Loucy (cell line): ENCODE data around the gene FRMD1.

Experiments used
- H2AFZ ChIP-seq: fragments of 200-600 bp; sonication (generic); 2 replicates; pipeline ENCODE4 v1.6.0; 2016; ENCODE audit warnings: antibody characterized with exemption, mild to moderate bottlenecking, low read length, moderate library complexity
- H3F3A ChIP-seq: fragments of 200-600 bp; 2 replicates; pipeline ENCODE4 v1.6.0; 2016; ENCODE audit warnings: antibody characterized with exemption, low read depth, mild to moderate bottlenecking
- H3K27me3 ChIP-seq: fragments of 200-600 bp; sonication (generic); 2 replicates; pipeline ENCODE4 v1.6.1; 2014; ENCODE audit warnings: low read length, mild to moderate bottlenecking; ENCODE audit not compliant: insufficient read depth, poor library complexity, severe bottlenecking
- H3K36me3 ChIP-seq: fragments of 200-600 bp; sonication (generic); 2 replicates; pipeline ENCODE4 v1.6.1; 2016; ENCODE audit warnings: low read length; ENCODE audit not compliant: insufficient read depth
- H3K4me1 ChIP-seq: fragments of 200-600 bp; sonication (generic); 2 replicates; pipeline ENCODE4 v1.5.1; 2014; ENCODE audit warnings: low read length, mild to moderate bottlenecking; ENCODE audit not compliant: insufficient read depth, poor library complexity, severe bottlenecking
- H3K4me2 ChIP-seq: fragments of 200-600 bp; sonication (generic); 2 replicates; pipeline ENCODE4 v1.6.0; 2014; ENCODE audit warnings: antibody characterized with exemption, low read length, low read depth, mild to moderate bottlenecking; ENCODE audit not compliant: poor library complexity, severe bottlenecking
- H3K4me3 ChIP-seq: fragments of 200-600 bp; sonication (generic); 2 replicates; pipeline ENCODE4 v1.5.1; 2014; ENCODE audit warnings: low read length, mild to moderate bottlenecking, mixed read lengths; ENCODE audit not compliant: poor library complexity, severe bottlenecking
- H3K79me2 ChIP-seq: fragments of 200-600 bp; sonication (generic); 2 replicates; pipeline ENCODE4 v1.6.1; 2014; ENCODE audit warnings: low read length; ENCODE audit not compliant: insufficient read depth
- H3K9ac ChIP-seq: fragments of 200-600 bp; sonication (generic); 2 replicates; pipeline ENCODE4 v1.6.0; 2014; ENCODE audit warnings: mild to moderate bottlenecking, low read depth, low read length, moderate library complexity; ENCODE audit not compliant: poor library complexity, severe bottlenecking
- H3K9me2 ChIP-seq: fragments of 200-600 bp; sonication (generic); replicated peaks from 2 replicates; pipeline ENCODE4 v1.6.1; 2016; ENCODE audit warnings: low read depth, low read length, mixed read lengths
- H3K9me3 ChIP-seq: fragments of 200-600 bp; sonication (generic); 2 replicates; pipeline ENCODE4 v1.6.1; 2014; ENCODE audit warnings: mild to moderate bottlenecking, antibody characterized with exemption, low read length, low read depth; ENCODE audit not compliant: insufficient read depth
- H4K20me1 ChIP-seq: fragments of 200-600 bp; sonication (generic); 2 replicates; pipeline ENCODE4 v1.6.0; 2014; ENCODE audit warnings: antibody characterized with exemption, low read length, mild to moderate bottlenecking; ENCODE audit not compliant: insufficient read depth, poor library complexity, severe bottlenecking
- EZH2phosphoT487 ChIP-seq: fragments of 200-600 bp; IDR thresholded peaks from 2 replicates; pipeline ENCODE4 v1.6.1; 2018; ENCODE audit warnings: antibody characterized with exemption, mild to moderate bottlenecking, moderate library complexity, borderline replicate concordance
- TF ChIP-seq, protein P1 (sequence below): fragments of 200-600 bp; sonication (generic); conservative IDR thresholded peaks from 2 replicates; pipeline ENCODE4 v1.5.1; 2014; ENCODE audit warnings: mild to moderate bottlenecking, antibody characterized with exemption, low read length

The FRMD1 gene

DNA sequence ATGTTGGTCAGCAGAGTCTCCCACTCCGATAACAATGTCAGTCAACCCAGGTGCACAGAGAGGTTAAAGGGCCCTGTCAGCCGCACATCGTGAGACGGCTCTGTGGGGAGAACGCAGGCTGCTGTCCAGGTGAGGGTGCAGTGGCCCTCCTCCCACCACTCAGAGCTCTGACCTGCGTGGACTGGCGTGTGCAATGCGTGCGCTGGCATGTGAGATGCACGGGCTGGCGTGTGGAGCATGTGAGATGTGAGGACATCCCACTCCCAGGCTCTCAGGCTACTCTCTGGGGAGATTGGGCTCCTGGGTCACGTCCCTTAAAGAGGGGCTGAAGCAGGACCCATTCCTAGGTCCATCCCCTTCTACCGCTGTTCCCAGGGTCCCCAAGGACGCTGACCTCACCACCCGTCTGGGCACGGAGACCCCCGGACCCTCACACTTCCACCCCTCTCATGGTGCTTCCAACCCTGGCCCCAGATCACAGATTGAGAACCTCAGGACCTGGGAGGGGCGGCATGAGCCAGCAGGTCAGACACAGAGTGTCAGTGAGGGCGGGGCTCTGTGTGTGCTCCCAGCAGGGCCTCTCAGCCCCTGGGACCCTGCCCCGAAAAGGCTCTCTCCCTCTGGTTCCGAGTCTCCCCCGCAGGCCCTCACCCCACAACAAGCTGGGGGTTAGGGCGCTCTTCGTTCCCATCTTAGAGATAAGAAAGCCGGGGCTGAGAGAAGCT is 8.6 kb upstream of the FRMD1 start:
- Histone ChIP-seq H3K9me2 (no peaks in the 10 kb centered on the region), H4K20me1 (no peaks in the 10 kb centered on the region), H3K4me2 (no peak overlapping the region), H3K36me3 (no peaks in the 10 kb centered on the region), H3K9ac (no peak overlapping the region), H3F3A (no peaks in the 10 kb centered on the region), H3K9me3 (peaks cover 20% of the 10 kb centered on the region; the same call in 1 of the 2 replicates), H3K4me1 (no peaks in the 10 kb centered on the region), H3K79me2 (no peaks in the 10 kb centered on the region), H3K4me3 (no peak overlapping the region), H2AFZ (no peak overlapping the region), H3K27me3 (no peaks in the 10 kb centered on the region)
- TF ChIP-seq EZH2phosphoT487: no peak
- TF ChIP-seq, protein P1, sequence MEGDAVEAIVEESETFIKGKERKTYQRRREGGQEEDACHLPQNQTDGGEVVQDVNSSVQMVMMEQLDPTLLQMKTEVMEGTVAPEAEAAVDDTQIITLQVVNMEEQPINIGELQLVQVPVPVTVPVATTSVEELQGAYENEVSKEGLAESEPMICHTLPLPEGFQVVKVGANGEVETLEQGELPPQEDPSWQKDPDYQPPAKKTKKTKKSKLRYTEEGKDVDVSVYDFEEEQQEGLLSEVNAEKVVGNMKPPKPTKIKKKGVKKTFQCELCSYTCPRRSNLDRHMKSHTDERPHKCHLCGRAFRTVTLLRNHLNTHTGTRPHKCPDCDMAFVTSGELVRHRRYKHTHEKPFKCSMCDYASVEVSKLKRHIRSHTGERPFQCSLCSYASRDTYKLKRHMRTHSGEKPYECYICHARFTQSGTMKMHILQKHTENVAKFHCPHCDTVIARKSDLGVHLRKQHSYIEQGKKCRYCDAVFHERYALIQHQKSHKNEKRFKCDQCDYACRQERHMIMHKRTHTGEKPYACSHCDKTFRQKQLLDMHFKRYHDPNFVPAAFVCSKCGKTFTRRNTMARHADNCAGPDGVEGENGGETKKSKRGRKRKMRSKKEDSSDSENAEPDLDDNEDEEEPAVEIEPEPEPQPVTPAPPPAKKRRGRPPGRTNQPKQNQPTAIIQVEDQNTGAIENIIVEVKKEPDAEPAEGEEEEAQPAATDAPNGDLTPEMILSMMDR: no peak

DNA sequence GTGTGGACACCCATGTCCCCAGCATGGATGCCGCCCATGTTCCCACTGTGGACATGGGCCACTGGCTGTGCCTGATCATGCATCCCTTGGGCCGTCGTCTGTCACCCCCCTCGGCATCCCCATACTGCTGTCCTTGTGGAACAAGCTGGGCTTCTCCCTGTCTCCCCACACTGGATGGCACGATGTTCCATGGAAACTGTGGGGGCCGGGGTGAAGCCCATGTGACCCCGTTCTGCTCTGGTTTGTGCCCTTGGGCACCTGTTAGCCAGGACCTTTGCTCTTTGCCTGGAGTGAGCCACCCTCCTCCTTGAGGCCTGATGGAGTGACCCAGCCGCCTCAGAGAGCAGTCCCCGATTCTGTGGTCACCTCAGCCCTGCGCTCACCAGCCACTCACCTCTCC is 7.6 kb upstream of the FRMD1 start:
- H3K9me2 ChIP-seq: no peaks in the 10 kb centered on the region
- no peak overlapping the region for H2AFZ ChIP-seq
- H3K79me2 ChIP-seq: no peaks in the 10 kb centered on the region
- no peak overlapping the region for H3K9ac ChIP-seq
- H3K27me3 ChIP-seq: no peaks in the 10 kb centered on the region
- no peaks in the 10 kb centered on the region for H3K4me1 ChIP-seq
- TF ChIP-seq EZH2phosphoT487: no peak
- TF ChIP-seq, protein P1: no peak
- H3K4me3 ChIP-seq: no peak overlapping the region
- no peaks in the 10 kb centered on the region for H3K36me3 ChIP-seq
- H3K9me3 ChIP-seq: peaks cover 13% of the 10 kb centered on the region; the same call in 1 of the 2 replicates
- H3F3A ChIP-seq: no peaks in the 10 kb centered on the region
- H3K4me2 ChIP-seq: no peak overlapping the region
- H4K20me1 ChIP-seq: no peaks in the 10 kb centered on the region

- Histone ChIP-seq H3K4me1 (no peaks in the 10 kb centered on the region), H4K20me1 (no peaks in the 10 kb centered on the region), H3K9me3 (peaks cover 13% of the 10 kb centered on the region; the same call in 1 of the 2 replicates), H3K9ac (no peak overlapping the region), H3K4me2 (no peak overlapping the region), H3F3A (no peaks in the 10 kb centered on the region), H2AFZ (no peak overlapping the region), H3K4me3 (no peak overlapping the region), H3K9me2 (no peaks in the 10 kb centered on the region), H3K79me2 (no peaks in the 10 kb centered on the region), H3K27me3 (no peaks in the 10 kb centered on the region), H3K36me3 (no peaks in the 10 kb centered on the region)
- no peak for TF ChIP-seq EZH2phosphoT487
- TF ChIP-seq, protein P1: no peak
Measured at GRCh38 chr6:168086066-168086465, 7.1 kb upstream of the FRMD1 start.
